K562 (cell line): Measurements from ENCODE around the gene ERAP2. TPM values are rescaled to one million over a fixed set of nuclear protein-coding genes. Genes with fewer than 3 reads are reported as not detected.

Experiments
- ATAC-seq: fragments of 200-7000 bp; cut with Tn5 transposase; 3 replicates; pipeline ENCODE4 v1.9.1; 2020; ENCODE audit warnings: moderate library complexity
- BruUV-seq: library from RNA; stranded (reverse); fragments of 400-500 nt; replicated peaks from 2 replicates; lab custom pipeline; 2021; lab: Mats Ljungman, UMichigan
- CTCF ChIA-PET: fragments of 300-600 bp; formaldehyde crosslinking; extraction: SDS; loops from one replicate; lab custom pipeline; 2021; ENCODE audit warnings: low intra/inter-chr PET ratio; lab: Yijun Ruan, JAX
- POLR2A ChIA-PET: fragments of 300-600, 350-650 bp; sonication (Branson Sonifier 250); formaldehyde crosslinking; extraction: SDS; loops from one replicate; lab custom pipeline; 2021; ENCODE audit warnings: antibody characterized with exemption, inconsistent platforms; lab: Yijun Ruan, JAX
- DNase-seq, 4 experiments: peaks; one replicate each; pipeline versions ENCODE4 v3.0.0 to v3.0.0-alpha.2; 2011 to 2018; ENCODE audit warnings: low spot score in 3 of 4, mixed read lengths in 3 of 4; ENCODE audit errors: extremely low read depth in 1 of 4
- FAIRE-seq: peaks from 2 replicates; lab custom pipeline; 2011; peaks lifted over from hg19 to GRCh38; lab: Jason Lieb, UNC
- H2AFZ ChIP-seq: 2 replicates; pipeline ENCODE4 v1.6.0; 2011; ENCODE audit warnings: low read depth, low read length, control low read depth, inconsistent platforms
- H3K27ac ChIP-seq: fragments of 200-600 bp; 3 replicates; pipeline ENCODE4 v1.8.0; 2011; ENCODE audit warnings: low read depth, mild to moderate bottlenecking, control low read depth, inconsistent platforms, low read length, moderate library complexity, mixed read lengths; ENCODE audit errors: extremely low read depth
- H3K27me3 ChIP-seq, 2 experiments: fragments of 300-600 bp in 1 of 2; 2 replicates in 1 of 2; 3 replicates in 1 of 2; pipeline versions ENCODE4 v1.6.0 to v1.8.0; 2011; ENCODE audit warnings: inconsistent platforms in 2 of 2, low read length in 2 of 2, mild to moderate bottlenecking in 1 of 2, mixed read lengths in 1 of 2, moderate library complexity in 1 of 2; ENCODE audit not compliant: control insufficient read depth in 2 of 2, insufficient read depth in 2 of 2
- H3K36me3 ChIP-seq: fragments of 300-600 bp; 3 replicates; pipeline ENCODE4 v1.8.0; 2011; ENCODE audit warnings: mild to moderate bottlenecking, low read length, inconsistent platforms; ENCODE audit not compliant: control insufficient read depth, insufficient read depth
- H3K4me1 ChIP-seq, 2 experiments: fragments of 200-600 bp in 1 of 2; replicated peaks in 1 of 2; 2 replicates in 1 of 2; 3 replicates in 1 of 2; pipeline versions ENCODE4 v1.5.1 to v1.8.0; 2011; ENCODE audit warnings: inconsistent platforms in 2 of 2, low read length in 2 of 2, mild to moderate bottlenecking in 1 of 2, mixed read lengths in 1 of 2, moderate library complexity in 1 of 2; ENCODE audit not compliant: control insufficient read depth in 2 of 2, insufficient read depth in 2 of 2
- H3K4me2 ChIP-seq: 2 replicates; pipeline ENCODE4 v1.6.1; 2011; ENCODE audit warnings: low read length, control low read depth, inconsistent platforms, mixed read lengths; ENCODE audit not compliant: insufficient read depth
- H3K4me3 ChIP-seq: fragments of 200-600 bp; sonication (generic), shearing (Covaris generic); 2 replicates; pipeline ENCODE4 v1.5.1; 2016; ENCODE audit warnings: control low read depth, inconsistent platforms
- H3K79me2 ChIP-seq: fragments of 200-600 bp; 3 replicates; pipeline ENCODE4 v1.8.0; 2011; ENCODE audit warnings: low read length, inconsistent platforms; ENCODE audit not compliant: control insufficient read depth, insufficient read depth
- H3K9ac ChIP-seq, 2 experiments: 2 replicates each; pipeline versions ENCODE4 v1.6.0 to v1.6.1; 2011; ENCODE audit warnings: low read depth in 2 of 2, low read length in 2 of 2, control low read depth in 1 of 2, inconsistent platforms in 1 of 2, mild to moderate bottlenecking in 1 of 2, mixed read lengths in 1 of 2; ENCODE audit not compliant: insufficient read depth in 1 of 2
- H3K9me1 ChIP-seq: one replicate; pipeline ENCODE4 v1.6.0; 2011; ENCODE audit warnings: inconsistent platforms, mild to moderate bottlenecking, low read length, moderate library complexity; ENCODE audit not compliant: control insufficient read depth, insufficient read depth
- H3K9me3 ChIP-seq: replicated peaks from 2 replicates; pipeline ENCODE4 v1.5.1; 2011; ENCODE audit warnings: low read depth, low read length, inconsistent platforms; ENCODE audit not compliant: control insufficient read depth, insufficient read depth
- H4K20me1 ChIP-seq: replicated peaks from 2 replicates; pipeline ENCODE4 v1.6.1; 2011; ENCODE audit warnings: low read length, inconsistent platforms, mixed read lengths; ENCODE audit not compliant: control insufficient read depth, insufficient read depth
- CREB3L1 ChIP-seq: fragments of 450-650 bp; IDR thresholded peaks from 2 replicates; pipeline ENCODE4 v1.6.1; 2014; ENCODE audit warnings: low read depth, mild to moderate bottlenecking, moderate library complexity, borderline replicate concordance
- ETS2 ChIP-seq: IDR thresholded peaks from 2 replicates; pipeline ENCODE4 v1.6.1; 2016; ENCODE audit warnings: borderline replicate concordance, missing genetic modification characterization, mild to moderate bottlenecking, moderate library complexity, missing compliant biosample characterization; ENCODE audit not compliant: poor library complexity, severe bottlenecking
- GABPA ChIP-seq: fragments of 200-800 bp; sonication (Bioruptor generic); conservative IDR thresholded peaks from 2 replicates; pipeline ENCODE4 v1.6.1; 2016; ENCODE audit warnings: low read depth, missing genetic modification characterization, missing compliant biosample characterization
- KLF1 ChIP-seq: fragments of 450-650 bp; IDR thresholded peaks from 2 replicates; pipeline ENCODE4 v1.6.1; 2016; ENCODE audit warnings: missing genetic modification characterization, missing compliant biosample characterization
- SMARCB1 ChIP-seq: IDR thresholded peaks from 2 replicates; pipeline ENCODE4 v1.6.1; 2011; ENCODE audit warnings: improper control_type of control experiment, low read depth; ENCODE audit not compliant: insufficient read length
- SMC3 ChIP-seq: conservative IDR thresholded peaks from 2 replicates; pipeline ENCODE4 v1.6.1; 2011; ENCODE audit warnings: low read depth, low read length, improper control_type of control experiment; ENCODE audit not compliant: insufficient read depth
- ZBTB33 ChIP-seq: sonication (generic); formaldehyde crosslinking; IDR thresholded peaks from 2 replicates; pipeline ENCODE4 v1.8.1; 2023; ENCODE audit warnings: mild to moderate bottlenecking, missing genetic modification reagents
- ZNF121 ChIP-seq: sonication (generic); formaldehyde crosslinking; conservative IDR thresholded peaks from 2 replicates; pipeline ENCODE4 v1.8.0; 2022; ENCODE audit warnings: missing genetic modification reagents
- ZNF224 ChIP-seq: sonication (generic); formaldehyde crosslinking; IDR thresholded peaks from 2 replicates; pipeline ENCODE4 v1.8.0; 2022; ENCODE audit warnings: mild to moderate bottlenecking, missing genetic modification reagents
- WGBS: fragments of 100-300 bp; shearing (Covaris generic); methylation state at CpG from one replicate; pipeline ENCODE4 v1.1.6; 2016; ENCODE audit warnings: low coverage, mixed read lengths; ENCODE audit not compliant: insufficient coverage; ENCODE audit errors: missing lambda C conversion rate; 5-methylcytosine and 5-hydroxymethylcytosine counted together
- in situ Hi-C: fragments of 300-500 bp; cut with MboI; formaldehyde crosslinking; loops from 4 replicates; pipeline ENCODE4 v1.15.0; 2018; ENCODE audit warnings: inconsistent platforms, mixed read lengths
- intact Hi-C: fragments of 100-400 bp; cut with micrococcal nuclease; formaldehyde crosslinking; loops from 2 replicates; pipeline ENCODE4 v1.14.2; 2022
- polyA plus RNA-seq, 8 experiments: library from polyadenylated mRNA; depleted of rRNA in 4 of 8; stranded (reverse) in 5 of 8; unstranded in 3 of 8; fragments of >200 nt; fragmentation: Nextera tagmentation in 2 of 8; fragmentation: Illumina TruSeq in 1 of 8; extraction: Ambion mirVana in 2 of 8; extraction: Trizol in 1 of 8; gene quantifications; 2 replicates each; pipeline versions ENCODE4 v1.2.1 to v1.2.3, GENCODE V29; 2011 to 2014; ENCODE audit warnings: inconsistent platforms in 1 of 8, missing spikeins in 1 of 8
- total RNA-seq, 7 experiments: library from RNA; depleted of rRNA in 6 of 7; stranded (reverse); fragments of >200 nt in 6 of 7; fragmentation: Illumina TruSeq in 2 of 7; extraction: Trizol in 2 of 7; gene quantifications; 2 replicates each; pipeline versions ENCODE4 v1.2.1 to v1.2.3, GENCODE V29; 2011 to 2021; ENCODE audit warnings: low replicate concordance in 1 of 7
- TF ChIP-seq, protein P1 (sequence below): fragments of 450-650 bp; IDR thresholded peaks from 2 replicates; pipeline ENCODE4 v1.6.1; 2016
- TF ChIP-seq, protein P2 (sequence below): fragments of 250-450 bp; sonication (Bioruptor Pico); IDR thresholded peaks from 2 replicates; pipeline ENCODE4 v1.8.0; 2022; ENCODE audit warnings: moderate library complexity, mild to moderate bottlenecking, inconsistent platforms

Gene ERAP2
- total and polyA plus RNA-seq, 9 of the 15 experiments (the other 6 are each of a cell fraction or from before 2014, with no cell fraction given), result 0.93 to 4.0 (median 2.1) TPM

DNA sequence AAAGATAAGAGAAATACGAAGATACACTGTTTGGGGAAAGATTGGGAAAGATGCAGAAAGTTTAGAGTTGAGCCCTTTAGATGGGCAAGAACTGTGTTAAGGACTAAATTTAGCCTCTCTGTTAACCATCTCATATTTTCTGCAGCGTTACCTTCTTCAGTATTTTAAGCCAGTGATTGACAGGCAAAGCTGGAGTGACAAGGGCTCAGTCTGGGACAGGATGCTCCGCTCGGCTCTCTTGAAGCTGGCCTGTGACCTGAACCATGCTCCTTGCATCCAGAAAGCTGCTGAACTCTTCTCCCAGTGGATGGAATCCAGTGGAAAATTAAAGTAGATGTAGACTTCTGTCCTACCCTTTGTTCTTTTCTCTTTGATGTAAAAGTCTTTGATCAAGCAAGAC, 33.1 kb downstream of the ERAP2 start:
- Histone ChIP-seq H3K9me1 (no peaks in the 10 kb centered on the region), H3K9ac (no peak overlapping the region), H3K79me2 (no peaks in the 10 kb centered on the region), H3K36me3 (no peaks in the 10 kb centered on the region), H3K27me3 (no peaks in the 10 kb centered on the region), H4K20me1 (no peaks in the 10 kb centered on the region), H3K4me3 (no peak overlapping the region), H3K27ac (no peak overlapping the region), H3K9me3 (no peaks in the 10 kb centered on the region), H2AFZ (no peak overlapping the region), H3K4me2 (no peak overlapping the region), H3K4me1 (no peaks in the 10 kb centered on the region)
- ChIA-PET POLR2A (interaction anchor here (1.0 kb wide), 1 partner anchor 25 kb away, joined by 3 read pairs; no protein-coding TSS in a partner anchor), CTCF (no interaction called here)
- BruUV-seq, result no TSS peak
- TF ChIP-seq, protein P1, sequence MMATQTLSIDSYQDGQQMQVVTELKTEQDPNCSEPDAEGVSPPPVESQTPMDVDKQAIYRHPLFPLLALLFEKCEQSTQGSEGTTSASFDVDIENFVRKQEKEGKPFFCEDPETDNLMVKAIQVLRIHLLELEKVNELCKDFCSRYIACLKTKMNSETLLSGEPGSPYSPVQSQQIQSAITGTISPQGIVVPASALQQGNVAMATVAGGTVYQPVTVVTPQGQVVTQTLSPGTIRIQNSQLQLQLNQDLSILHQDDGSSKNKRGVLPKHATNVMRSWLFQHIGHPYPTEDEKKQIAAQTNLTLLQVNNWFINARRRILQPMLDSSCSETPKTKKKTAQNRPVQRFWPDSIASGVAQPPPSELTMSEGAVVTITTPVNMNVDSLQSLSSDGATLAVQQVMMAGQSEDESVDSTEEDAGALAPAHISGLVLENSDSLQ, result peak; percentile 70
- no peak for TF ChIP-seq ETS2 (tag)
- intact Hi-C loops (no loop called here), in situ Hi-C loops (no loop called here)
- no peak for DNase-seq
- WGBS, result 54% methylated on average over 4 of the region's 4 CpGs
- FAIRE-seq, result no peak
- ATAC-seq, result no peak

DNA sequence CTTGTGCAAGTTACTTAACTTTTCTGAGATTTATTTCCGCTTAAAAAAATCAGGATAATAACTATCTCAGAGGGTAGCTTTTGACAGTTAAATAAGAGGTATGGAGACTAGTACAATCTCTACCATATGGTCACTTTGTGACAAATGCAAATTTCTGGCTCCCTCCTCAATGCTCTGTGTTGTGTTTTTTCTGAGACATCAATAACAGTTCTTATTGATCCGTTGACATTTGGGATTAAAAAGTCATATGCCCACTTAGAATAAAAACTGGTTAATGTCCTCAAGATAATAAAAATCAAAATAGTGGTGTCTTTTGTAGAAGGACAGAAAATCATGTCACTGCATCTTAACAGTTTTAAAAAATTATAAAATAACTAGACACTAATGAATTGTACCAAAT, 34.8 kb downstream of the ERAP2 start:
- Histone ChIP-seq H3K79me2 (no peaks in the 10 kb centered on the region), H3K9me3 (no peaks in the 10 kb centered on the region), H3K4me3 (no peak overlapping the region), H3K4me1 (no peaks in the 10 kb centered on the region), H3K36me3 (no peaks in the 10 kb centered on the region), H3K4me2 (no peak overlapping the region), H3K9ac (no peak overlapping the region), H3K9me1 (no peaks in the 10 kb centered on the region), H2AFZ (no peak overlapping the region), H3K27me3 (no peaks in the 10 kb centered on the region), H3K27ac (no peak overlapping the region), H4K20me1 (no peaks in the 10 kb centered on the region)
- WGBS, result 79% methylated on average over 2 of the region's 2 CpGs
- CTCF ChIA-PET, result no interaction called here
- FAIRE-seq (no peak), ATAC-seq (no peak), DNase-seq (no peak)
- no TSS peak for BruUV-seq
- POLR2A ChIA-PET, result no interaction called here
- intact Hi-C loops, result no loop called here
- in situ Hi-C loops, result no loop called here
- TF ChIP-seq SMC3 (no peak), GABPA (tag) (no peak), SMARCB1 (no peak), ZBTB33 (CRISPR knock-in tag) (no peak), ZNF121 (CRISPR knock-in tag) (no peak), ZNF224 (no peak), KLF1 (tag) (no peak), CREB3L1 (no peak)
- TF ChIP-seq, protein P2, sequence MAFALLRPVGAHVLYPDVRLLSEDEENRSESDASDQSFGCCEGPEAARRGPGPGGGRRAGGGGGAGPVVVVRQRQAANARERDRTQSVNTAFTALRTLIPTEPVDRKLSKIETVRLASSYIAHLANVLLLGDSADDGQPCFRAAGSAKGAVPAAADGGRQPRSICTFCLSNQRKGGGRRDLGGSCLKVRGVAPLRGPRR (CRISPR knock-in tag), result no peak
